Nephron progenitor cell (in vitro differentiated cells): ENCODE data around the gene NKD1.

Experiments
- DNase-seq: peaks from one replicate; pipeline ENCODE4 v3.0.0; 2021
- H3K27ac Mint-ChIP-seq: 2 replicates; pipeline ENCODE4 v1.8.0; 2021; ENCODE audit warnings: mild to moderate bottlenecking, moderate library complexity, mixed read lengths
- H3K27me3 Mint-ChIP-seq: 2 replicates; pipeline ENCODE4 v1.8.0; 2021; ENCODE audit warnings: mild to moderate bottlenecking, low read depth, mixed read lengths; ENCODE audit not compliant: poor library complexity
- H3K36me3 Mint-ChIP-seq: 2 replicates; pipeline ENCODE4 v1.8.0; 2021; ENCODE audit warnings: low read depth, mixed read lengths
- H3K4me1 Mint-ChIP-seq: 2 replicates; pipeline ENCODE4 v1.8.0; 2021; ENCODE audit warnings: mixed read lengths
- H3K4me3 Mint-ChIP-seq: 2 replicates; pipeline ENCODE4 v1.8.0; 2021; ENCODE audit warnings: mild to moderate bottlenecking, moderate library complexity, mixed read lengths
- H3K9me3 Mint-ChIP-seq: 2 replicates; pipeline ENCODE4 v1.8.0; 2021; ENCODE audit warnings: mild to moderate bottlenecking, moderate library complexity, mixed read lengths
- TF ChIP-seq, protein P1 (sequence below): fragments of 200-600 bp; sonication (generic); IDR thresholded peaks from 2 replicates; pipeline ENCODE4 v1.5.0; 2021; ENCODE audit warnings: antibody characterized with exemption

Gene NKD1

DNA sequence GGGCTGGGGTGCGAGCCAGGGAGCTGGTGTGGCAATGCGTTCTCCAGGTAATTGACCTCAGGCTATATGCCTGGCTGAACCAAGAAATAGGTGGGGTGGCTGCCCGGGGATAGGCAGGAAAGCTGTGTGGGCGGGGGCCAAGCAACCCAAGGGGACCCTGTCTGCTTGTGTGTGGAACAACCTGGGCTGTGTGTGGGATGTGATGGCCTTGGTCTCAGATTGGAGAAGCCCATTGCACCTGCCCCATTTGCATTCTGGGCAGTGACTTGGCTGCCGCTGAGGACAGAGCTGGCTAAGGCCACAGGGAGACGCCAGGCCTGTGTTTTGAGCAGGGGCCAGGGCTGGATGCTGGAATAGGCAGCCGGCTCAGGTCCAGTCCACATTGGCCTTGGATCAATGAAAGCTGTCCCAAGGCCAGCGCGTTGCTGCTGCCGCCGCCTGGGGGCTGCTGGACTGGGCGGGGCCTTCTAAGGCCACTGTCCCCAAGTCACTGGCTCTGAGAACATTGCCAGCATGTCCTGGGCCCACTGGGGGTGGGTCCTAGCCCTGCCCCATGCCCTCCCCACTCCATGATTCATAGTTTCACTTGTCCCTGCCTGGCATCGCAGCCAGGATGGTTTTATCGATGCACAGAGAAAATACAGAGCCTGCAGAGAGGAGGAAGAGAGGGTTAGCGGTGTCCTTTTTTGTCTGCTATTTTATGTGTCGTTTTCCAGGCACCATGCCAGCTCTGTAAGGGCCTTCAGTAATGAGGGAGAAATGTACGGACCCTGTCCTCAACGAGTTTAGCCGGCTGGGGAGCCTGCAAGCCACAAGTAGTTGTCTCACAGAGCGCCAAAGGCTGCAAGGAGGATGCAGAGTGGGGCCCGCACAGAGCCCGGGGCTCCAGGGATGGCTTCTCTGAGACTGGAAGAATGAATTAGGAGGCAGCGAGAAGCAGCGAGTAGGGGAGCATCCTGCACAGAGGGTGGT, 43.9 kb downstream of the NKD1 start:
- Mint-ChIP-seq H3K27ac (peak overlapping the region; percentile 31), H3K9me3 (no peaks in the 10 kb centered on the region), H3K27me3 (no peaks in the 10 kb centered on the region), H3K4me3 (no peak overlapping the region), H3K36me3 (peaks cover 14% of the 10 kb centered on the region), H3K4me1 (peaks cover 57% of the 10 kb centered on the region)
- no peak for DNase-seq
- TF ChIP-seq, protein P1, sequence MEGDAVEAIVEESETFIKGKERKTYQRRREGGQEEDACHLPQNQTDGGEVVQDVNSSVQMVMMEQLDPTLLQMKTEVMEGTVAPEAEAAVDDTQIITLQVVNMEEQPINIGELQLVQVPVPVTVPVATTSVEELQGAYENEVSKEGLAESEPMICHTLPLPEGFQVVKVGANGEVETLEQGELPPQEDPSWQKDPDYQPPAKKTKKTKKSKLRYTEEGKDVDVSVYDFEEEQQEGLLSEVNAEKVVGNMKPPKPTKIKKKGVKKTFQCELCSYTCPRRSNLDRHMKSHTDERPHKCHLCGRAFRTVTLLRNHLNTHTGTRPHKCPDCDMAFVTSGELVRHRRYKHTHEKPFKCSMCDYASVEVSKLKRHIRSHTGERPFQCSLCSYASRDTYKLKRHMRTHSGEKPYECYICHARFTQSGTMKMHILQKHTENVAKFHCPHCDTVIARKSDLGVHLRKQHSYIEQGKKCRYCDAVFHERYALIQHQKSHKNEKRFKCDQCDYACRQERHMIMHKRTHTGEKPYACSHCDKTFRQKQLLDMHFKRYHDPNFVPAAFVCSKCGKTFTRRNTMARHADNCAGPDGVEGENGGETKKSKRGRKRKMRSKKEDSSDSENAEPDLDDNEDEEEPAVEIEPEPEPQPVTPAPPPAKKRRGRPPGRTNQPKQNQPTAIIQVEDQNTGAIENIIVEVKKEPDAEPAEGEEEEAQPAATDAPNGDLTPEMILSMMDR, result no peak

DNA sequence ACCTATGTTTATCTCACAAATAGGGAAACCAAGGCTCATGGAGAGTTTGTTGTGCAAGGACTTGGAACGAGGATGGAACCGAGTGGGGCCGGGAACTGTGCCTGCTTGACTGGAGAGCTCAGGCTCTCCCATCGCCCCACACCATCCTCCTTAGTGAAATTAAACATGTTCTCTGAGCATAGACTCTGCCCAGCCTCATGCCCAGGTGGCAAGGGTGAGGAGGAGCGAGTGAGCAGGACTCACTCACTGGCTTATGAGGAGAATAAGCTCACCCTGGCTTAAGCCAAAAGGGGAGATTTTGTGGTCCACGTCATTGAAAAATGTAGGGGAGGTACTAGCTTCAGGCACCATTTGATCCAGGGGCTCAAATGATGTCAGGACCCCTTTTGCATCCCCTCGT, 44.8 kb downstream of the NKD1 start:
- TF ChIP-seq, protein P1, result no peak
- Mint-ChIP-seq H3K36me3 (peaks cover 6% of the 10 kb centered on the region), H3K9me3 (no peaks in the 10 kb centered on the region), H3K27me3 (no peaks in the 10 kb centered on the region), H3K27ac (peak overlapping the region; percentile 81), H3K4me3 (no peak overlapping the region), H3K4me1 (peaks cover 63% of the 10 kb centered on the region)
- DNase-seq, result no peak

DNA sequence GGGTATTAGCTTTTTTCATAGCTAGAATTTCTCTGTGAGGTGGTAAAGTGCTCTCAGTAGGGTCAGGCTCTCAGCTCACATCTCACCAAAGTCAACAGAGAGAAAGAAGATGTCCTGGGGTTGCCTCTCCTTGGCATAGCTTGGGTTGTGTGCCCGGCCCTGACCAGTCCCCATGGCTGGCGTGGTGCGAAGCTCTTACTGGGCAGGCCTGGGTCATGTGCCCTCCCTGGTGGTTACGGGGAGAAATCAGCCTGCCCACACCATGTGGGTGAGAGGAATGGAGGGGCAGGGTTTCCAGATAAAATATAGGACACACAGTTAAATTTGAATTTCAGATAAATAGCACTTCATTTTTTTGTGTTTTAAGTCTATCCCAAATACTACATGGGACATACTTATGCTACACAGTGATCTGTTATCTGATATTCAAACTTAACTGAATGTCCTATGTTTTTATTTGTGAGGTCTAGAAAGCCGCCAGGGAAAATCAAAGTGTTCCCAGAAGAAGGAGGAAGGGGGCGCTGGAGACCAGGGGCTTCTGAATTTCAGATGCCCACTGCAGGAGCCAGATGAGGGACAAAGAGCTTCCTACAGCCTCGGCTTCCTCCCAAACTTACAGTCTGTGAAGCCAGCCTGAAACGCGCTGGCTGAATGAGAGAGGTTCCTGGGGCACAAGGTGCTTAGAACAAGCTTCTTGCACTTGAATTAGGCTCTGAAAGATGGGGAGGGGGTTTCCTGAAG, 45.4 kb downstream of the NKD1 start:
- Mint-ChIP-seq H3K4me3 (no peak overlapping the region), H3K4me1 (peaks cover 63% of the 10 kb centered on the region), H3K27me3 (no peaks in the 10 kb centered on the region), H3K9me3 (no peaks in the 10 kb centered on the region), H3K36me3 (peaks cover 6% of the 10 kb centered on the region), H3K27ac (peak overlapping the region; percentile 81)
- DNase-seq, result peak; percentile 30
- TF ChIP-seq, protein P1, result peak; percentile 45

DNA sequence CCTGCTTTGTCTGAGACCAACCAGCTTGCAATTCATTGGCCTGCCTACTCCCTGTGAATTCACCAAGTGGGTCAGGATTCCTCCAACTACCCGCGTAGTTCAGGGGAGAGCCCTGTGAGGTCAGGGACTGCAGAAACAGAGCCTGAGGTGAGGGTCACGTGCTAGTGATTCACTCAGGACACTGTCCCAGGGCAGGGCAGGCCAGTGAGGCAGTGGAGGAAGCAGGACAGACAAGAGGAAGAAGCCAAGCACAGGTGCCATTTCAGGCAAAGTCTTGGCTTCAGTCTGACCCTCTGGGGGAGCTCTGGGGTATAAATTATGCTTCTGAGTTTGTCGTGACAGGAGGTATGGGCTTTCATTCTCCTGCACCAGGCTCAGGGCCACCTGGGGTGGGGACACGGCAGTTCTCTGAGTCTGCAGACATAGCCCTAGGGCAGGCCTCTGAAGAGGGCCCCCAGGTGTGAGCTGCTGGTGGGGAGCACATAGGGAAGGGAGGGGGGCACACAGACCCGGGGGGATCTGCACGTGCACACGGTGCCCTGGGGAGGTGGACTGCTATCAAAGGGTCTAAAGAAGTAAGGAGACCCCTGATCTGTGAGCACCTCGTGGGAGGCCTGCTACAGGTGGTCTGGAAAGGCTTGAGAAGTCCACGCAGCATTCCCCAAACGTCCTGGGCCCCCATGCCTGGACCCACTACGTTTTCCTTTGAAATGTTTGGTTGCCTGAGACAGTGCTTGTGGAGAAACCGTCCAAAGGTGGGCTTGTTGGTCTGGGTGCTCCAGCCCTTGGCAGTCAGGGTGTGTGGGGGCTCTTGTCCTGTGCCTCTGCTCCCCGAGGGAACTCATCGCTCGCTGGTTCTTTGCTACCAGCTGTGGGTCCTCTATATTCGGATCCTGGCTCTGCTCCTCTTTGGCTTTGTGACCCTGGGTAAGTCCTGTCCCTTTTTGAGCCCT, 46.4 kb downstream of the NKD1 start:
- peak overlapping the region; percentile 94 for H3K27ac Mint-ChIP-seq
- no peaks in the 10 kb centered on the region for H3K36me3 Mint-ChIP-seq
- H3K9me3 Mint-ChIP-seq, result no peaks in the 10 kb centered on the region
- DNase-seq, result no peak
- TF ChIP-seq, protein P1, result no peak
- no peak overlapping the region for H3K4me3 Mint-ChIP-seq
- no peaks in the 10 kb centered on the region for H3K27me3 Mint-ChIP-seq
- peaks cover 63% of the 10 kb centered on the region for H3K4me1 Mint-ChIP-seq

DNA sequence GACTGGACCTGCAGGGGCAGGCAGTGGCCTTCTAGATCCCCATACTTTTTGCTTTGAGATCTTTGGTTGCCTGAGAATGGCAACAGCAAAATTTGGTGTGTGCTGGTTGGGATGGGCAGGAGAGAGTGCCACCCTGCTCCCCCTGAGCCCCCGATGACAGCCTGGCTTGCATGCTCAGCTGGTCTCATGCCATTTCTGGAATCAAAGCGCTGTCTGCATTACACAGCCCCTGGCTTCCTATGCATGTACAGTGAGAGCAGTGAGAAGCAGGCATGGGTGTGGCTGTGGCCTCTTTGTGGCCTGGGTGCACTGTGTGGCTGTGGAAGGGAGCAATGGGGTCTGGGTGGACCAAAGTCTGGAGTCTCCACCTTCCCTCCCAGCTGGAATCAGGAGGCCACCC, 47.7 kb downstream of the NKD1 start:
- Mint-ChIP-seq H3K27ac (peak overlapping the region; percentile 94), H3K36me3 (no peaks in the 10 kb centered on the region), H3K27me3 (no peaks in the 10 kb centered on the region), H3K9me3 (no peaks in the 10 kb centered on the region), H3K4me1 (peaks cover 71% of the 10 kb centered on the region), H3K4me3 (no peak overlapping the region)
- TF ChIP-seq, protein P1, result no peak
- no peak for DNase-seq
